Measurements from ENCODE around the gene C2orf76. TPM values are rescaled to one million over a fixed set of nuclear protein-coding genes. Genes with fewer than 3 reads are reported as not detected.

Gene C2orf76
- total and polyA plus RNA-seq, 2 donors (not counting 1 experiment from before 2014, with no cell fraction given): 6.9 to 13.6 TPM

- Histone ChIP-seq H2AFZ (ENCODE audit: insufficient read depth, low read depth, low read length, poor library complexity, severe bottlenecking) (no peak overlapping the region), H3K9ac (ENCODE audit: low read length) (no peak overlapping the region), H3K9me3 (ENCODE audit: control extremely low read depth in 1 of 3, control insufficient read depth in 2 of 3, insufficient read depth in 1 of 3, low read length in 2 of 3) (no peaks in the 10 kb centered on the region), H3K27me3 (replicated peaks in 1 of 4; ENCODE audit: control extremely low read depth in 1 of 4, control insufficient read depth in 3 of 4, insufficient read depth in 4 of 4, low read length in 3 of 4) (no peaks in the 10 kb centered on the region), H4K20me1 (ENCODE audit: control insufficient read depth, insufficient read depth, low read length, poor library complexity, severe bottlenecking) (no peaks in the 10 kb centered on the region), H3K4me3 (ENCODE audit: control extremely low read depth in 1 of 5, extremely low read depth in 1 of 5, insufficient read depth in 1 of 5, low read depth in 2 of 5, low read length in 4 of 5) (no peak overlapping the region), H3K36me3 (replicated peaks in 1 of 2; ENCODE audit: control extremely low read depth in 1 of 2, control insufficient read depth in 1 of 2, extremely low read depth in 1 of 2, insufficient read depth in 2 of 2, low read length in 1 of 2) (no peaks in the 10 kb centered on the region), H3K4me1 (ENCODE audit: control insufficient read depth in 2 of 2, insufficient read depth in 2 of 2, low read length in 2 of 2) (no peaks in the 10 kb centered on the region), H3K27ac (ENCODE audit: low read length in 2 of 2) (no peak overlapping the region), H3K79me2 (ENCODE audit: control insufficient read depth, insufficient read depth, low read length) (no peaks in the 10 kb centered on the region), H3K4me2 (replicated peaks; ENCODE audit: low read depth, low read length, poor library complexity, severe bottlenecking) (no peak overlapping the region)
- Mint-ChIP-seq H3K4me1 (no peaks in the 10 kb centered on the region), H3K4me3 (no peak overlapping the region), H3K27ac (no peak overlapping the region), H3K27me3 (no peaks in the 10 kb centered on the region), H3K9me3 (ENCODE audit: insufficient read depth) (no peaks in the 10 kb centered on the region)
- CTCF ChIA-PET: no interaction called here
- POLR2A ChIA-PET: no interaction called here
- TF ChIP-seq CTCF (IDR thresholded peaks at IDR 0.05): no peak
- TF ChIP-seq EZH2 (IDR thresholded peaks at IDR 0.05; ENCODE audit: borderline replicate concordance, insufficient read depth, low read depth, low read length, poor library complexity, severe bottlenecking): no peak
- DNase-seq (no peak), ATAC-seq (ENCODE audit: low read depth) (no peak)
- 95% methylated on average over 9 of the region's 9 CpGs for WGBS (ENCODE audit: insufficient coverage)
- intact Hi-C loops (cut with micrococcal nuclease): no loop called here
Measured at GRCh38 chr2:119257198-119257597, 109.4 kb downstream of the C2orf76 start.

- POLR2A ChIA-PET: no interaction called here
- intact Hi-C loops (cut with micrococcal nuclease): no loop called here
- no peak for DNase-seq
Measured at GRCh38 chr2:119256582-119256921, 110.1 kb downstream of the C2orf76 start.

More at GRCh38 chr2:119256582-119256921, 110.1 kb downstream of the C2orf76 start:
- TF ChIP-seq EZH2 (IDR thresholded peaks at IDR 0.05; ENCODE audit: borderline replicate concordance, insufficient read depth, low read depth, low read length, poor library complexity, severe bottlenecking): no peak
- no peak for TF ChIP-seq CTCF (IDR thresholded peaks at IDR 0.05)
- no peak overlapping the region for H3K27ac Mint-ChIP-seq
- CTCF ChIA-PET: no interaction called here
- H3K4me2 ChIP-seq (replicated peaks; ENCODE audit: low read depth, low read length, poor library complexity, severe bottlenecking): no peak overlapping the region
- no peaks in the 10 kb centered on the region for H3K36me3 ChIP-seq (replicated peaks in 1 of 2; ENCODE audit: control extremely low read depth in 1 of 2, control insufficient read depth in 1 of 2, extremely low read depth in 1 of 2, insufficient read depth in 2 of 2, low read length in 1 of 2)
- no peaks in the 10 kb centered on the region for H3K27me3 Mint-ChIP-seq
- no peaks in the 10 kb centered on the region for H3K9me3 ChIP-seq (ENCODE audit: control extremely low read depth in 1 of 3, control insufficient read depth in 2 of 3, insufficient read depth in 1 of 3, low read length in 2 of 3)
- H3K27me3 ChIP-seq (replicated peaks in 1 of 4; ENCODE audit: control extremely low read depth in 1 of 4, control insufficient read depth in 3 of 4, insufficient read depth in 4 of 4, low read length in 3 of 4): no peaks in the 10 kb centered on the region
- H3K4me1 Mint-ChIP-seq: no peaks in the 10 kb centered on the region
- WGBS (ENCODE audit: insufficient coverage): no CpG with 5 or more reads among the region's 2 CpGs
- H3K79me2 ChIP-seq (ENCODE audit: control insufficient read depth, insufficient read depth, low read length): no peaks in the 10 kb centered on the region
- ATAC-seq (ENCODE audit: low read depth): no peak
- no peak overlapping the region for H3K9ac ChIP-seq (ENCODE audit: low read length)
- no peaks in the 10 kb centered on the region for H4K20me1 ChIP-seq (ENCODE audit: control insufficient read depth, insufficient read depth, low read length, poor library complexity, severe bottlenecking)
- no peak overlapping the region for H3K27ac ChIP-seq (ENCODE audit: low read length in 2 of 2)
- H3K4me1 ChIP-seq (ENCODE audit: control insufficient read depth in 2 of 2, insufficient read depth in 2 of 2, low read length in 2 of 2): no peaks in the 10 kb centered on the region
- no peak overlapping the region for H2AFZ ChIP-seq (ENCODE audit: insufficient read depth, low read depth, low read length, poor library complexity, severe bottlenecking)
- no peak overlapping the region for H3K4me3 ChIP-seq (ENCODE audit: control extremely low read depth in 1 of 5, extremely low read depth in 1 of 5, insufficient read depth in 1 of 5, low read depth in 2 of 5, low read length in 4 of 5)
- H3K9me3 Mint-ChIP-seq (ENCODE audit: insufficient read depth): no peaks in the 10 kb centered on the region
- no peak overlapping the region for H3K4me3 Mint-ChIP-seq
